GM18498 (cell line): ENCODE results near the gene PHB1.
A peak's percentile ranks its signal among the peaks of the same experiment; 100 is the strongest.
"Not testable (repeated sequence)": the region's sequence is repeated elsewhere in the genome, so short reads cannot be mapped to it uniquely, and the experiment has no call there.

Source experiments
- ATAC-seq: cut with Tn5 transposase; IDR thresholded peaks from one replicate; pipeline ENCODE4 v1.9.1; 2021; ENCODE audit warnings: mild to moderate bottlenecking, moderate library complexity; ENCODE audit not compliant: unreplicated experiment

Gene PHB1

DNA sequence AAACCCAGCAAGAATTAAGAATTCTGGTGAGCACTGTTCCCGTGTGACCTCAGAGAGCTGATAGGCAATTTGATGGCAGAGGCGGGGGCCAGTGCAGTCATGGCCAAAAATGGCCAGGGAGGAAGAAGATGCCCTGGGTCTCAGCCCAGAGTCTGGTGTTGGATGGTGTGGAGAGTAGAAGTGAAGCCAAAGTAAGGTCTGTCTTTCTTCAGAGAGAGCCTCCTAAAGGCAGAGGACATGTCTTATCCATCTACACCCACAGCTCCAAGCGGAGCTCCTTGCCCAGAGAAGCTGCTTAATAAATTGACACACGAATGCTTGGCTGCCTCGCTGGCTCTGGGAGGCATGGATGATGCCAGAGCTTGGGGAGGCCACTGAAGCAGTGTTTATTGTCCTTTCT is 32.9 kb downstream of the PHB1 start:
- no peak for ATAC-seq

- no peak for ATAC-seq
Observed at GRCh38 chr17:49381033-49381432, 33.6 kb downstream of the PHB1 start.

DNA sequence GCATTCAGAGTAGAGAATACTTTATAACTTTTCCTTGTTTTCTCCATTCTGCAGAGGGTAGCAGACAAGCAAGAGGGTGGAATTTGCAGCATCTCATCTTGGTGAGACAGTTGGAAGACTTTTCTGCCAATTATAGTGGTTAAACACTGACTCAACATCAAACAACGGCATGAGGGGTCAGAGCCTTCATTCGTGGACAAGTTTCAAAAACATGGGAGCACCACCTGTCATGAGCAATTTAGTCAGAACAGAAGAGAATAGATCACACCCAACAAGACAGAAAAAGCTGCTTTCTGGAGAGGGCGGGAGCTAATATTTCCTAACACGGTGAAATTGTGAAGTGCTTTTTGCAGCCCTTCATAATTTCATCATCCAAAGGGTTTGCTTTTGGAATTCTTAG is 34.8 kb downstream of the PHB1 start:
- no peak for ATAC-seq

- ATAC-seq, result no peak
Observed at GRCh38 chr17:49378311-49378710, 36.4 kb downstream of the PHB1 start.

DNA sequence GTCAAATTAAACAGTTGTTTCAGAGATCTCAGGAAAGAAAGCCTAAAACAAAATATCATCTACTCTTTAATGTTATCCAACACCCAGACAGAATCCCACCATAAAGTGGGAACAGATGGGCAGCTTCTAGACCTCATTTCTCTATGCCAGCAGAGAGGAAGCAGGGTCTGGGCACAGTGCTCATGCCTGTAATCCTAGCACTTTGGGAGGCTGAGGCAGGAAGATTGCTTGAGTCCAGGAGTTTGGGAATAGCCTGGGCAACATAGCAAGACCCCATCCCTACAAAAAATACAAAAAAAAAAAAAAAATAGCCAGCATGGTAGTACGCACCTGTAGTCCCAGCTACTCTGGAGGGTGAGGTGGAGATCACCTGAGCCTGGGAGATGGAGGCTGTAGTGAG is 39.1 kb downstream of the PHB1 start:
- no peak for ATAC-seq

- no peak for ATAC-seq
Observed at GRCh38 chr17:49373115-49373514, 41.6 kb downstream of the PHB1 start.

- no peak for ATAC-seq
Observed at GRCh38 chr17:49372425-49372824, 42.3 kb downstream of the PHB1 start.

GRCh38 chr17:49370971-49371834 is 43.5 kb downstream of the PHB1 start:
- no peak for ATAC-seq

DNA sequence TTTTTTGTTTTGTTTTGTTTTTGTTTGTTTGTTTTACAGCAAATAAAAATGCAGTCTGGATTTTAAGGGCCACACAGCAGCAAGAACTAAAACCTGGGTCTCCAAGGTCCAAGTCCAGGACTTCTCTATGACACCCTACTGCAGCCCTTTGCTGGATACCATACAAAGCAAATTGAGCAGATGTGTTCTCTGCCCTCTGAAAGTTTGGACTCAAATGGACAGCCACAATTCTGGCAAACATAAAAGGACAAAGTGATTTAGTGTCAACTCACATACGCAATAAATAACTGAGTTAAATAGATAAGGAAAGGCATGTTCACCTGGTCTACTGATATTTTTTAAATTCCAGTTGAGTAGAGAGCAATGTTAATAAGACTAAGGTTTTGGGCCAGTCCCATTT is 44.9 kb downstream of the PHB1 start:
- no peak for ATAC-seq

DNA sequence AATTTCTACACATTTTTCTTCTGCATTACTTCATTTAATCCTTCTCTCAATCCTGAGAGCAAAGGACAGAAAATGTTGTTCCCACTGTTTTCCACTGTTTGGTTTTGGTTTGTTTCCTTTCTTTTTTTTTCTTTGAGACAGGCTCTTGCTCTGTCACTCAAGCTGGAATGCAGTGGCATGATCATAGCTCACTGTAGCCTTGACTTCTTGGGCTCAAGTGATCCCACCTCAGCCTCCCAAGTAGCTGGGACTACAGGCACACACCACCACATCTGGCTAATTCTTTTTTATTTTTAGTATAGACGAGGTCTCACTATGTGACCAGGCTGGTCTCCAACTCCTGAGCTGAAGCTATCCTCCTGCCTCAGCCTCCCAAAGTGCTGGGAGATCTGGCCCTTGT is 45.6 kb downstream of the PHB1 start:
- ATAC-seq, result no peak

- no peak for ATAC-seq
Observed at GRCh38 chr17:49365667-49366066, 49.0 kb downstream of the PHB1 start.

- not testable (repeated sequence) for ATAC-seq
Observed at GRCh38 chr17:49365126-49365525, 49.6 kb downstream of the PHB1 start.

DNA sequence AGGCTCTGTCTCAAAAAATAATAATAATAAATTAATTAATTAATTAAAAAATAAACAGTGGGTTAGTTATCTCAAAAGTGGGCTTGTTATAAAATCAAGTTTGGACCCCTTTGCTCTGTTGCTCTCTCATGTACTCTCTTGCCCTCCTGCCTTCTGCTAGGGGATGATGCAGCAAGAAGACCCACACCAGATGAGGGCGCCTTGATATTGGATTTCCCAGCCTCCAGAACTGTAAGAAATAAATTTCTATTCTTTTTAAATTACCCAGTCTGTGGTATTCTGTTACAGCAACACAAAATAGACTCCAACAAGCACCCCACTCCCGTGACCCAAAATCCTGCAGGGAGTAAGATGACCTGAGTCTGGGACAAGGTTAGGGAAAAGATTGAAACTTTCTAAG is 50.6 kb downstream of the PHB1 start:
- ATAC-seq, result no peak

DNA sequence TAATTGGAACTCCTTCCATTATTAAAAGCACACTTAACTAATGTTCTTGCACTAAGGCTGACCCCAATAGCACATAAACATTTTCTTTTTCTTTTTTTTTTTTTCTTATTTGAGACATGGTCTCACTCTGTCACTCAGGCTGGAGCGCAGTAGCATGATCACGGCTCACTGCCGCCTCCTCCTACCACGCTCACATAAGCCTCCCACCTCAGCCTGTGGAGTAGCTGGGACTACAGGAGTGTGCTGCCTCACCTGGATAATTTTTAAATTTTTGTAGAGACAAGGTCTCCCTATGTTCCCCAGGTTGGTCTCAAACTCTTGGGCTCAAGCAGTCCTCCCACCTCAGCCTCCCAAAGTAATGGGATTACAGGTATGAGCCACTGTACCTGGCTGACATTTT is 51.4 kb downstream of the PHB1 start:
- no peak for ATAC-seq

- no peak for ATAC-seq
Observed at GRCh38 chr17:49362723-49363117, 52.0 kb downstream of the PHB1 start.

DNA sequence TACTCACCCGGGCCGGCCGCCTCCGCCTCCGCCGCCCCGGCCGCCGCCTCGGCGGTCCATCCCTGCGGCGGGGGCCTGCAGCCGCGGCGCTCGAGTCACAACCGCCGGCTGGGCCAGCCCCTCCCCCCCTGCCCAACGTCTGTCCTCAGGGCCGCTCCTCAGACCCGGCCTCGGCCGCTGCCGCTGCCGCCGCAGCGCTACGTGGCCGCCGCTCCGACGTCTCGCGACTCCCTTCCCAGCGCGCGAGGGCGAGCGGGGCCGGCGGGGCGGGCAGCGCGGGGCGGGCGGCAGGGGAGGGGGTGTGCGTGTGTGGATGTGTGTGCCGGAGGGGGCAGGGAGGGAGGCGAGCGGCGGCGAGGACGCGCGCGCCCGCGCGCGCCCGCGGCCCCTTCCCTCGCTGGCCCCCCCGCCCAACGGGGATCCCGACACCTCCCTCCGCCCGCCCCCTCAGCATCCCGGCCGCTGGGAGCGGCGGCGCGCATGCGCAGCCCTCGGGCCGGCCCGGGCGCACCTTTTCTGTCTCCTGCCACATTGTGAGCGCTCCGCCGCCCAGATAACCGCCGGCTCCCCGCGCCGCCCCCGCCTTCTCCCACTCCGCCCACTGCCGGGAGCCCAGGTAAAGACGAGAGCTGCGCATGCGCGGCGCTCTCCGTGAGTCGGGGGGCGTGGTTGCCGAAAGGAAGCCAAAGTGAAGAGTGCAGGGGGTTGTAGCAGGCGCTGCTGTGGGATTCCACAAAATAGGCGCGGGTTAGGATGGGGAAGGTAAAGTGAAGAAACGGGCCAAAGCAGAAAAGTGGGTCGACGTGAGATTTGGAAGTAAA is 52.6 kb downstream of the PHB1 start, which contains the start of gene ZNF652:
Gene ZNF652 (minus strand): TSS at position 349 of the 821 bp plus-strand sequence. CDS start 44,525 bp downstream, outside the sequence.
- ATAC-seq, result peak; percentile 73

DNA sequence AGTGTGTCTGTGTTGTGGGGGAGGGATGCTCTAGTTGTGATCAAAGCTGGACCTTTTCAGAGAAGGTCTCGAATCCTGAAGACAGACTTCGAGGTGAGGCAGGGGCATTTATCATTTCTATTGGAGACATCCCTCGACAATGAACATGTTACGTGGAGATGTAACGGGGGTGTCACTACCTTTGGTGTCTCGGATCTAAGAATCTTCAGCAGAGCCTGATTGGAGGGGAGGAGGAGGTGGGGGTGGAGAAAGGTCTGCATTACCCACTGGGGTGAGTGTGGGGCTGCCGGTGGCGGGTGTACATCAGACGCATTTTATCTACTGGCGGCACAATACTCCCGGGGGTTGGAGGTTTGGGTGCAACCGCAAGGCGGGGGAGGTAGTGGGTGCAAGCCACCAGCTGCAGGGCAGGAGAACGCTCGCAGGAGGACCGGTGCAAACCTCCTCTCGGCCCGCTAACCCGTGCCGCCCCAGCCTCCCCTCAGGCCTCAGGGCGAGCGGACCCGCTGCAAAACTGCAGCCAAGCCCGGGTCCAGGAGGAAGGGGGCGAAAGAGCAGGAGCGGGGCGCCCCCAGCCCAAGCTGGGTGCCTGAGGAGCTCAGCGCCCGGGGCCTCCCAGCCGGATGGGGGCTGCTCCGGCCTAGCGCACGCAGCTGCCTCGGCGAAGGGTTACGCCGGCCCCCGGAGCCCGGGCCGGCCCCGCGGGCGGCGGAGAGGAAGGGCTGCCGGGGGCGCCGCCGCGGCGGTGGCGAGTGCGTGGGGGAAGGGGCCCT is 53.4 kb downstream of the PHB1 start:
- ATAC-seq, result peak; percentile 26

- no peak for ATAC-seq
Observed at GRCh38 chr17:49360796-49361128, 53.9 kb downstream of the PHB1 start.

DNA sequence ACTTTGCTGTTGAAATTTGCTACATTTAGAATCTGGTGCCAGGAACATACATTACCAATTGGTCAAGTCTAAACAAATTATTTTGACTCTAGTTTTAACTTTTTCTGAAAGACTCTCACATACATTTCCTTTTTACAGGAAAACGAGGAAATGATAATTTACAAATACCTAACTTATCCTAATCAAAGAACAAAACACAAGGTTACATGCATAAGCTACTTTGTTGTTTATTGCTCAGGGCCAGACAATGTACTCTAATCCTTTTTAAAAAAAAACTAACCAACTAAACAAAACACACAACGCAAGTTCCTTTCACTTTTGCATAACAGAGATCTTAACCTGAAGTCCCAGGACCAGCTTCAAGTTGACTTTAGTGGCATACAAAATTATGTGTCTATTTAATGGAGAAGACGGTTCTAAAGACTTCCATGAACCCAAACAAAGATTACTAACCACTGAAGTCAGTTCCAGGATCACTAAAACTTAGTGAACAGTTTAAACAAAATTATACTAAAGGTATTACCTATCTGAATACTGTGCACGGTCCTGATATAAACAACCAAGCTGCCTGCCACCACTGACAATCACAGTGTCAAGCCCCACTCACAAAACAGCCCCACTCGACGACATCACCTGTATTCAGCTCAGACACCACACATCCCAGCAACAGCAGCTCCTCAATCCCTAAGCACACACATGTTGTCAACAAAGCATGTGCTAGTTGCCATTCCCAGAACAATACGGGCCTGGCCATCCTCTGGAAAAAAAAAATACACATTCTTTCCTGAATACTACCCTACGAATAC is 54.5 kb downstream of the PHB1 start:
- ATAC-seq, result no peak

DNA sequence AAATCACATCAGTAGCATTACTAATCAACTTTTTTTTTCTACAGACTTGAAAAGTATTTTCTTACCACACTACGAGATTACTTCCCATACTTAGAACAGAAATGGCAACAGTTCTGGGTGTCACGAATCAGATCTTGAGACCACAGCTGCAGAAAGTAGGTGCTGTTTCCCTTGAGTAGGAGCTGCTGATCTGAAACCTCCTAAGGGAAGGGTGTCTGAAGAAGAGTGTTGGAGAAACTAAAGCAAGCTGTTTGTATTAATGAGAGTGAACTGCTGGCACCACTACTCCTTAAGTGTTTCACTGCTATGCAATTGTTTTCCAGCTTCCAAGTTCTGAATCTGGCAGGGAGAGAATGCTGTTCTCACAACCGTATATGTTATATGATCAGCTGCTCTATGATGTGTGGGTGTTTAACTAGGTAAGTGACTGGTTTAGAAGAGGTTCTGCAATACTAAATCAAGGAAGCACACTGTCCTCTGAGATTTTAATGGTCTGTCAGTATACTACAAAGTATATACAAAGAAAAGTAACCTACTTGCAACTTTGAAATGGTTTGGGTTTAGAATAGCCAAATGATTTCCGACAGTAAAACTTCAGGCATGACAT is 55.9 kb downstream of the PHB1 start:
- ATAC-seq, result no peak
